GM19193 (cell line): ENCODE data around the gene BICRA.

ENCODE experiments used
- POLR2A ChIP-seq: IDR thresholded peaks from 4 replicates; pipeline ENCODE4 v1.6.1; 2011; ENCODE audit not compliant: insufficient read depth, insufficient read length; ENCODE audit errors: extremely low read depth

Gene BICRA

GRCh38 chr19:47598407-47599349 lies 10.3 kb upstream of the BICRA start:
- no peak for TF ChIP-seq POLR2A

- peak; percentile 95 for TF ChIP-seq POLR2A
These were observed 8.4 kb upstream of the BICRA start for GRCh38 chr19:47600246-47601179.

DNA sequence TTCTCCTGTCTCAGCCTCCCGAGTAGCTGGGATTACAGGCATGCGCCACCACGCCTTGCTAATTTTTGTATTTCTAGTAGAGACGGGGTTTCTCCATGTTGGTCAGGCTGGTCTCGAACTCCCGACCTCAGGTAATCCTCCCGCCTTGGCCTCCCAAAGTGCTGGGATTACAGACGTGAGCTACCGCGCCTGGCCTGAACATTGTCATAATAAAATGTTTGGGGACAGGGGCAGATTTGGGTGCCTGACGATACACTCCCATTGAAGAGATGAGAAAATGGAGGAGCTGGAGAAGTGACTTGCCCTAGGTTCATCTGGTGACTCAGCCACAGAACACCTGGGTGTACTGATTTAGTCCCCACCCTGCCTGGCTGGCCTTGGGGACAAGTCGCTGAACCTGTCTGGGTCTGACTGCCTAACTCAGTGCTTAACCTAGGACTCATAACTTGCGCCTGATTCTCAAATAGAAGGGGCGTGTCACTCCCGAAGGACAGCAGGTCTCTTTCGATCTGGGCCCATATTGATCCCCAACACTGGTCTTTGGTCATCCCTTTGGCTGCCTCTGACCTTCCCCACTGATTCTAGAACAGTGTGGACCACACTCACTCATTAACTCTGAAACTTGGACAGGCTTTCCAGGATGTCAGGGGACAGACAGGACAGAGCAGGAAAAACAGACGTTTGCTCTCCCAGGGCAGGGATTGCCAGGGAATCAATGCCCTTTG lies 7.6 kb upstream of the BICRA start:
- TF ChIP-seq POLR2A, result no peak

DNA sequence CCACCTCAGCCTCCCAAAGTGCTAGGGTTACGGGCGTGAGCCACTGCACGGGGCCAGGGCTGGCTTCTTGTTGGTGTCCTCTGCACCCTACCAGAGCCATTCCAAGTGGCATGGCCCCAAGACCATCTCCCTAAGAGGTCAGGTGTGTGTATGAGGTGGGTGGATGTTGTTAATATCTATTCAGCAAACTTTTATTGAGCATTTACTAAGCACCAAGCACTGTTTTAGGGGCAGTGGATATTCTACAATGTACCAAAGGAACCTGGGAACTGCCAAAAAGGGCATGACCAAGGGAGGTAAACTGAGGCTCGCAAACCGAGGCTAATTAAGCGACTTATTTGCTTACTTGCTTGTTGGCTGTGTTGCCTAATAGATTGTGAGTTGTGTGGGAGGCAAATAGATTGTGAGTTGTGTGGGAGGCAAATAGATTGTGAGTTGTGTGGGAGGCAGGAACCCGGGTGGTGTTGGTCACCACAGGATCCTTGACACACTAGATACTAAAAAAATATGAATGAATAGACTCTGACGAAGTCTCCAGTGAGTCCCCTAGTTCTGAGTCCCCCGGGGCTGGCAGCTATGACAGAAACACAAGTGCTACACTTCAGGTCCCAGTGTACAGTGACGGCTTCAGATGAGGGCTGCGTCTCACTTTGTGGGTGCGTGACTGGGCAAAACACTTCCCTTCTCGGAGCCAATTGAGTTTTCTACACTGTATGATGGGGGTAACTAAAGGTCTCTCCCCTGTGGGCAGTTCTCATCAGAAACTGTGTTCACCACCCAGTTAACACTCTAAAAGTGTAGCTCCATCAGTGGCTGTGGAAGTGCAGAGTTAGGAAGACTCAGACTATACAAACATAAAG lies 5.0 kb upstream of the BICRA start:
- TF ChIP-seq POLR2A, result no peak

DNA sequence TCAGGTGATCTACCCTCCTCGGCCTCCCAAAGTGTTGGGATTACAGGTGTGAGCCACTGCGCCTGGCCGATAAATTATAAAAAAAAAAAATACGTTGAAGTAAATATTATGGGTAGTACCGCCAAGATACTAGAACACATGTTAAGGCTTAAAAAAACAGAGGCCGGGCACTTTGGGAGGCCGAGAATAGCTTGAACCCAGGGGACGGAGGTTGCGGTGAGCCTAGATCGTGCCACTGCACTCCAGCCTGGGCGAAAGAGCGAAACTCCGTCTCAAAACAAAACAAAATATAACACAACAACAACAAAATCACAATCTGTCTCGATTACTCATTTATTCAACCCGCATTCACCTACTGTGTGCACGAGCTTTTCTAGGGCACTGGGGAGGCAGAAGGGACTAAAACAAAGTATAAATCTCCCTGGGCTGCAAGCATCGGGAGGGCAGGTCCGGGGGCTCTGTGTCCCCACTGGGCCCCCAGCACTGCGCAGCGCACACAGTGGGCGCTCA lies 1.3 kb upstream of the BICRA start:
- TF ChIP-seq POLR2A, result no peak

DNA sequence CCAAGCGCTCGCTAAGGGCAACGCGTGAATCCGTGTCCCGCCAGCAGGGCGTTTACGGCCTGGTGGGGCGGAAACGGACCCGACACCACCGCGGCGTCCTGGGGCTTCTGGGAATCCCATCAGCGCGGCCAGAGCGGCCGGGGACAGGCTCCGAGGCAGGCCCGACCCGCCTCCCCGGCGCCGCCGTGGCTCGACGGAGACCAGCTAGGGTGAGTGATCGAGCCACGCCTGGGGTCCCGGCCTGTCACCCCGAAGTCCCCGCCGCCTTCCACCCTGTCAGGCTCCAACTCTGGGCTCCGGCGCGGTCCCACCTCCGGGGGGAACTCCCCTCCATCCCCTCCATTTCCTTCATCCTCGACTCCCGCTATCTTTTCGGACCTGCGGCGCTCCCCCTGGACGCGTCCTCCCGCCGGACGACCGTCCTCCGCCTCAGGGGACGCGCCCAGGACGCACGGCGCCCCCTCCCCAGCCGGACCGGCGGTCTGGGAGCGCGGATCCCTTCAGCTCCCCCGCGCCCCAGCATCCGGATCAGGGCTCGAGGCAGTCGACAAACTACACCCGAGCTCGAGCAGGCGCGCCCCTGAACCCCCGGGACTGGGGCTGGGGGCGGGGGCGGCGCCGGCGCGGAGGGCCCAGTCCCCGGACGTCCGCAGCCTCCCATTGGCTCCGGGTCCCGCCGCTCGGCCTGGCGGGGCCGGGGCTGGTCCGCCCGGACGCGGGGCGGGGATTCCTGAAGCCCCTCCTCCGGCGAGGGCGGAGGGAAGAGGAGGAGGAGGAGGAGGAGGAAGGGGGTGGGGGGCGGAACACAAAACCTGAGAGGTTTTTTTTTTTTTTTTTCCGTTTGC lies 638 bp upstream of the BICRA start:
- TF ChIP-seq POLR2A, result peak; percentile 79

DNA sequence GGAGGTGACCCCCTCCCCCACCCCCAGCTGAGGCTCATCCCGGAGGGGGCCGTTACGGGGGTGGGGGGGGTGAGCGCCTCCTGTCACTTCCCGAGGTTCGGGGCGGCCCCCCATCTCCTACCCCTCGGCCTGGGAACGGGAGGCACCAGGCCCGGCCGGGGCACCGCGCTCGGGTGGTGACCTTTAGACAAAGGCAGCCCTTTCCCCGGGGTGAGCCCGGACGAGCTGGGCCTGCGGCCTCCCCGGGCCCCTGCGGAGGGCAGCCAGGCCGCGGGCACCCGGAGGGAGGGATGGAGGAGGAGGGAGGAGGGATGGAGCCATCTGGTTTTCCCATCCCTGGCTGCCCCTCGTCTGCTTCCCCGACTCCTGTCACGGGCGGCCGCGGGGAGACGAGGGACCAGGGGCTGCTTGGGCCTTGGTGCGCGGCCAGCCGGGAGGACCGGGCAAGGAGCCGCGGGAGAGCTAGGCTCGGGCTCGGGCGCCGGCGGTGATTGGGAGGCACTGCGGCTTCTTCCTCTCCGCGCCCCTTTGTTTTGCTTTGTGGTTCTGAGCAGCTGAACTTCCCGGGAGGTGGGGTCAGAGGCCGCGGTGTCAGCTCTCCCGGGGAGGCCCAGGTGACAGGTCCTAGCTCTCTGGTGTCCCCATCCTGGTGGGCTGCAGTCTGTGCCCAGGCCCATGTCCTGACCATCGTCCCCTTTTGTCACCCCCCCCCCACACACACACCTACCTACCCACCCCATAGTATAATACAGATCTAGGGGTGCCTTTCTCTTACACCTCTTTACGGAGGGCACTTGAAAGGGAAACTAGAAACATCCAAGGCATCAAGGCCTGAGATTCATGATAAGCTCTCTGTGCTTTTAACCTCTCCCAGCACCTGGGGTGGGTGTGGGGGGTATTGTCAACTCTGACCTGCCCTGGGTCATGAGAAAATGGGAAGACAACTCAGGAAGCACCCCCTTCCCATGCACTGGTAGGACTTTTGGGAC lies 1.3 kb downstream of the BICRA start:
- peak; percentile 27 for TF ChIP-seq POLR2A

- TF ChIP-seq POLR2A, result no peak
These were observed 2.0 kb downstream of the BICRA start for GRCh38 chr19:47610902-47611301.

- TF ChIP-seq POLR2A, result no peak
These were observed 4.5 kb downstream of the BICRA start for GRCh38 chr19:47613165-47614020.

- TF ChIP-seq POLR2A, result no peak
These were observed 5.0 kb downstream of the BICRA start for GRCh38 chr19:47614021-47614295.

DNA sequence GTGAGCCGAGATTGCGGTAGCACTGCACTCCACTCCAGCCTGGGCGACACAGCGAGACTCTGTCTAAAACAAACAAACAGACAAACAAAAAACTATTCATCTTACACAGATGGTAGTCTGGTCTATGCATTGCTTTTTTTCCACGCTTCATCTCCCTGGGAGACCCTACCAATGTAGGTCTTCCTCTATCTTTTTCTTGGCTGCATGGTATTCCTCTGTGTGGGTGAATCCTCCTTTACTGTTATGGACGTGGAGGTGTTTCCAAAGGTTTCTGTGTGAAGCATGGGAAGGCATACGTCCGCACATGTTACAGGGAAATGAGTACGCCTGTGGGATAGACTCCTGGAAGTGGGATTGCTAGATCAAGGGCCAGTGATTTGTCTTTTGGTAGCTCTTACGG lies 5.6 kb downstream of the BICRA start:
- TF ChIP-seq POLR2A, result no peak

DNA sequence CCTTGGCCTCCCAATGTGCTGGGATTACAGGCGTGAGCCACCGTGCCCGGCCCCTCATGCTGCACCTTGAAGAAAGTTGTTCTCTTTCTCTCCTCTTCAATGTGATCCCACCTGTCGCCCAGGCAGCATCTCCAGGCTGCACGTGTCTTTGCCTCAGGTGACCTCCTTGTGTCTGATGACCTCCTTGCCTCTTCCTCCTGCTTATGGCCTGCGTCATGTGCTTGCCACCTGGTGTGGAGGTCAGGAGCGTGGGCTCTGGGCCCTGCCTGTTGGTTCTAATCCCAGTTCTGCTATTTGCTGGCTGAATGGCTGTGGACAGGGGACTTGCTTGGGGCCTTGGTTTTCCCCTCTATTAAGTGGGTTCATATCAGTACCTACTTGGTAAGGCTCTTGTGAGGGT lies 6.3 kb downstream of the BICRA start:
- TF ChIP-seq POLR2A, result no peak

DNA sequence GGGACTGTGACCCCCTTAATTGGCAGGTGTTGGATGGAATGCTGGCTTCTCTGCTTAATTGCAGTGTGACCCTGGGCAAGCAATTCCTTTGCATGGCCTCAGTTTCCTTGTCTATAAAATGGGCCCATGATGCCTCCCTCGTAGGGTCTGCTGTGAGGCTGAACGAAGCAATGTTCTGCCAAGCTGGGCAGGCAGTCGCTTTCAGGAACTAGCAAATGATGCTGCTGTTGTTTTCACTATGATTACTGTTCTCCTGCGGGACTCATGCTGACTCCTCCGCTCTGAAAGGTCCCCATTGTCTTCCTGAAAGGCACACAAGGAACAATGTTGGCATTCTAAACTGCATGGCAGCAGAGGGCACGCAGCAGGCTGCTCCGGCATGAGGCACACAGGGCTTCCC lies 6.8 kb downstream of the BICRA start:
- TF ChIP-seq POLR2A, result no peak
